Left hindlimb (tissue), 1 donor: ENCODE data around the gene MRPL23.

ENCODE experiments used
- DNase-seq: peaks from one replicate; pipeline ENCODE4 v3.0.0-alpha.2; 2018

Gene MRPL23

GRCh38 chr11:1959786-1960185, 12.7 kb downstream of the MRPL23 start:
- DNase-seq = no peak

DNA sequence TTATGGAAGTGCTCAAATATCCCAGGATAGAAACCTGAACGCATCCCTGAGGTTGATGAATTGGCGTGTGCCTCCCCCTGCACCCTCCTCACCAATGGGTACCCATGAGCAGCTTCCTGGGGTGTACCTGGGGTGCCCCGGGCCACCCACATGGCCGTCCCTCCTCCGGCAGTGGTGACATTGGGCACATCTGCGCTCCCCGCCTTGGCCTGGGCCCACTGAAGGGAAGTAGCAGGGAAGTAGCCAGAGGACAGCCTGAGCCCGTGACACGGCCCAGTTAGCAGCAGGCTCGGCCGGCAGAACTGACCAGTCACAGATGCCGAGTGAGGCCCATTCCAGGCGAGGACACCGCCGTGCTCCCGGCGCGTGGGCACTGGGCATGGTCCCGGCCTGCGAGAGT, 16.7 kb downstream of the MRPL23 start:
- no peak for DNase-seq

- DNase-seq = no peak
Measured at GRCh38 chr11:1964348-1964747, 17.2 kb downstream of the MRPL23 start.

GRCh38 chr11:1964955-1965354, 17.8 kb downstream of the MRPL23 start:
- no peak for DNase-seq

DNA sequence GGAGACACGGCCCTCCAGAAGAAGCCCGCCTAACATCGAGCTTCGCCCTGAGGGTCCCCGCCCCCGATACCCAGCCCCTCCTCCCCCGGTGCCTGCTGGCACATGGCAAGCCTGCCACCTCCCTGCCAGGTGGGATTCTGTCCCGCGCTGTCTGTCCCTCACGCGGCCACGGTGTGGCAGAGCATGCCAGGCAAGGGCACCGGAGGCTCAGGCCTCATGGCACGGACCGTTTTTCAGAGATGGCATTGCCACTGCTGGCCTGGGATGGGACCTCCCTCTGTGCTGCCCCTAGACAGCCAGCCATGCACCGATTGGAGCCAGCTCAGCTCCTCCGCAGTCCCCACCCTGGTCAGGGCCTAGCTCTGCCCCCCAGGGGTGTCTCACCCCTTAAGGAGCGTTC, 19.4 kb downstream of the MRPL23 start:
- DNase-seq = no peak

DNA sequence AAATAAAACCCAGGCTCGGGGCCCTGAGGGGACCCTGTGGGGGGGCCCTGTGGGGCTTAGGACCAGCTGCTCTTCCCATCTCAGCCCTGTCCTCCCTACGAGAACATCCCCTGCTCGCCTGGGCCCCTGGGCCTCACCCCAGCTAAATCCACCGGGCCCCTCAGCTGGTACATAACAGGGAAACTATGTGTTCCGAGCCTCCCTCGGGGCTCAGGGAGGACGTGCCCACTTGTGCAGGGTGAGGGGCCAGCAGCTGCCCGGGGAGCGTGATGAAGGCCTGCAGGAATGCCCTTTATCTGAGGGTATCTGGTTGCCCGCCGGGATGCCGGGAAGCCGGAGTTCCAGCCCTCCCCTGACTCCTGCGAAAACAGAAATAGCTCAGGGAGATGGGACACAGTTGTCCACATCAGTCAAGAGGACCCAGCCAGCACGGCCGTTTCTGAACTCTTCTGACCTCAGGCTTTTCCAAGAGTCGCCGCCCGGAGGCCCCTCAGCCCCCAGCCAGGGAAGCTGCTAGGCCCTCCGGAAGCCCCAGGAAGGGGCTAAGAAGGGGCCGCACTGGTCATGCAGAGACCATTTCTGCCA, 20.6 kb downstream of the MRPL23 start:
- peak; percentile 25 for DNase-seq

DNA sequence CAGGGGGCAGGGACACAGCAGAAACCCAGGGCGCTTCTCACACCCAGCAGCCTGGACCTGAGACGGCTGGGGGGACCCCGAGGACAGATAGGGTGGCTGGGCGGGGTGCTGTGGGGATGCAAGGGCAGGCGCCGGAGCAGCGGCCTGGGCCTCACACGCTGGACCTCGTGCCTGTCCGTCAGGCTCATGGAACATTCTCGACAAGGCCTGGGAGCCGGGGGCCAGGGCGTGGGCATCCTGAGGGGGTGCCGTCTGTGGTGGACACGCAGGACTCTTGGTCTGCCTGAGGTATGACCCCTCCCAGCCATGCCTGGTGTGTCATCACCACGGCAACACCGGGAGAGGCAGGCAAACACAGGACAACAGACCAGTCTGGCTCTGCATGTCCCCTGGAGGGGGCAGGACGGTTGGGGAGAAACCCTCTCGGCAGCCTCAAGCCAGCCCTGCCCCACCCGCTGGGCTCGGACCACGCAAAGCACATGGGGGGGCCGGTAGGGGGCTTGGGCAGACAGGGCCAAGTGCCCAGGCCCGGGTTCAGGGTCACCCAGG, 21.4 kb downstream of the MRPL23 start:
- DNase-seq = no peak

DNA sequence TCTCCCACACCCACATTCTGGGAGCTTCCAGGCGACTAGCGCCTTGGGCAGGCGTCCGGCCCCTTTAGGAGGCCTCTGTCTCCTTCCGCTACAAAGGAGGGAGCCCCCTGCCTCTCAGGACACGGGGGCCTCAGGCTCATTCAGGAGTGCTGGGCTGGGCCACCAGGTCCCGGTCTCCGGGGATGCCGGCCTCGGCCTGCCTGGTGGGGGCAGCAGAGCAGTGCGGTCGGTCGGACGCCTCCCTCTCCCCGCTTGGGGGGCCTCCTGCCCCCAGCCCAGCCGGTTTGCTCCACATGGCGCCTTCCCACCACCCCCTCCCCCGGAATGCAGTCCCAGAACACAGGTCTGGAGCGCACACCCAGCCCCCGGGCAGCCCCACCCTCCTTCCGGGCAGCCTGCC, 21.9 kb downstream of the MRPL23 start:
- no peak for DNase-seq

GRCh38 chr11:1969776-1970175, 22.6 kb downstream of the MRPL23 start:
- DNase-seq = no peak

DNA sequence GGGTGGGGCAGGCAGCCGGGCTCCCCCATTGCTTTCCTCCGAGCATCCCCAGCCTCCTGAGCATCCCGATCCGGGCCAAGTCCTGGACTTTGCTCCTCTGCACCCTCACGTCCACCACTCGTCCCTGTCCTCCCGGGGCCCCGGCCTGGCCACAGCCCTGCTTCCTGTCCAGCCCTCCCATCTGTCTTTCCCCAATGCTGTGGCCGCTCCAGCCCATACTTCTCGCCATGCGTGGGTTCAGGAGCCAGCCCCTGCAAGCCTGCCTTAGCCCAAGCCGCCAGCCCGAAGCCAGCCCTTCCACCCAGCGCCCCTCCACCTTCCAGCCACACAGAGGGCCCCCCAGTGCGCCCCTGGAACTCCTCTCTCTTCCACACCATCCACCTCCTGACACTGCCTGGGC, 23.8 kb downstream of the MRPL23 start:
- peak; percentile 33 for DNase-seq

DNA sequence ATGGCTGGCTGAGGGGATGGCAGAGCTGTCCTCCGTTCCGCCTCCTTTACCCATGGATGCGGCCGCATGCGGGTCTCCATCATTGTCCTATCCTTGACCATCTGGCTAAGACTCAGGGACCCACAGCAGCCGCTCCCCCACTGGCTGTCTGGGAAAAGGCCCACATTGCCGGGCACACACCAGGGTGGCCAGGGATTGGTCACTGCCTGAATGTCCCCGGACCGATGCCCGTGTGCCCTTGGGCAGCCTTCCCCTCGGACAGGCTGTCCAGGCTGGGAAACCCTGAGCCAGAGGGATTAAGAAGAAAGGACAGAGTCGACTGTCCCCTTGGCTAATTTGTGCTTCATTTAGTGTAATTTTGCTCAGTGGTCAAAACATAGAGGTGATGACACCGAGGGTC, 28.1 kb downstream of the MRPL23 start:
- DNase-seq = no peak

GRCh38 chr11:1978720-1979473, 31.8 kb downstream of the MRPL23 start:
- no peak for DNase-seq

DNA sequence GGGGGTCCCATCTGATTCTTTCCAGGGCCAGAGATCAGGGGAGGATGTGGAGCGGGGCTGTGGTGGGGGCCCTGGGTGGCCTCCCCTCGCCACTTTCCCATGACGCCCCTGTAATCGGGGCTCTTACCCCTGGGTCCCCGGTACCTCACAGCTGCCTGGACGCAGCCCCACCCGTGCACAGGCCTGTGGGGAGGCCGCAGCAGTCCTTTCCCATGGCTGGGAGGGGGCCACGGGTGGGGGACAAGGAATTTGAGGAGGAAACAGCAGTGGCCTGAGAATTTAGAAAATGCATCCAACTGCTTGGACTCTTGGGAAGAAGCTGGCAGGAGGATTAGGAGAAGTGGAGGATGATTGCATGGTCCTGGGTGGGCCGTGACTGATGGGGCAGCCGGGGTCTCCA, 32.5 kb downstream of the MRPL23 start:
- DNase-seq = no peak

GRCh38 chr11:1982873-1983600, 35.9 kb downstream of the MRPL23 start:
- DNase-seq = no peak

- DNase-seq = peak; percentile 22
Measured at GRCh38 chr11:1983601-1983961, 36.4 kb downstream of the MRPL23 start.

GRCh38 chr11:1987024-1987423, 39.9 kb downstream of the MRPL23 start:
- no peak for DNase-seq

DNA sequence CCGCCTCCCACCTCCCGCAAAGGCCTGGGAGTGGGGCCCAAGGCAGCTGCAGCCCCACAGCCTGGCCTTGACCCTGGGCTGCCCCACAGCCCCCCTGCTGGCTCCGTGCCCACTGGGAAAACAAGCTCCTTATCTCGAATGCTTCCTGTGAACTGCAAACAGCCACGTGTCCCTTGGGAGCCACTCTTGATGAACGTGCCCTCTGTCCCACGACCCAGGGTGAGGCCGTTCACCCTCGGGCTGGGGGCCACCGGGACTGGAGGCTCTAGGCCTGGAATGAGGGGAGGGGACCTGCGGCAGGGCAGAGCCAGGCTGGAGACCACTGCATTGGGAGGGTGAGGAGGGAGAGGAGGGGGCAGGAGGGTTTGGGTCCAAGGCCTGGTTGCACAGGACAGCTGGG, 41.0 kb downstream of the MRPL23 start:
- no peak for DNase-seq

DNA sequence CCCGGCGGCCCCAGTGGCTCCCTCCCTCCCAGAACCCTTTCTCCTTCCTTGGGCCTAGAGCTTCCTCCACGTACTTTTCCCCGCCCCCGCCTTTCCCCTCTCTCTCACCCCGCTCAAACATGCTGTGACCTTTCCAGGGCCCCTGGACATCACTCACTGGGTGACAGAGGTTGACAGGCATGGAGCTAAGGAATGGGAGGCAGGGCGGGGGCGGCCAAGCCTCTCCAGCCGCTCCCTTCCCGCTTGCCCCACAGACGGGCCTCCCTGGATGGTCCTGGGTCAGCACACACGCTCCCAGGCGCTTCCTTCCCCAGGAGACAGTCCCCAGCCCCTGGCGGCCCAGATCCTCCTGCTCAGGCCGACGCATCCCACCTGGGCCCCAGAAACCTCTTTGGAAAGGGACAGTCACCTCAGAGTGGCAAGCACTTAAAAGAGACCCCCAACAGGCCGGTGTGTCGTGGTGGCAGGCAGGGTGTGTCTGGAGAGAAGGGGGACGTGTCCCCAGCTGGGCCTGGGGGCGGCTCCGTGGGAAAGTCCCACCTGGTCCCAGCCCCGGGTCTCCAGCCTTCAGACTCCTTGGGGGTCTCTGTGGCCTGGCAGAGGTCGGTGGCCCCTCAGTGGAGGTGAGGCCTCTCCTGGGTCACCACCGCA, 41.7 kb downstream of the MRPL23 start:
- DNase-seq = peak; percentile 29

- DNase-seq = no peak
Measured at GRCh38 chr11:1989953-1990352, 42.8 kb downstream of the MRPL23 start.

GRCh38 chr11:1990872-1991578, 43.9 kb downstream of the MRPL23 start:
- DNase-seq = no peak

DNA sequence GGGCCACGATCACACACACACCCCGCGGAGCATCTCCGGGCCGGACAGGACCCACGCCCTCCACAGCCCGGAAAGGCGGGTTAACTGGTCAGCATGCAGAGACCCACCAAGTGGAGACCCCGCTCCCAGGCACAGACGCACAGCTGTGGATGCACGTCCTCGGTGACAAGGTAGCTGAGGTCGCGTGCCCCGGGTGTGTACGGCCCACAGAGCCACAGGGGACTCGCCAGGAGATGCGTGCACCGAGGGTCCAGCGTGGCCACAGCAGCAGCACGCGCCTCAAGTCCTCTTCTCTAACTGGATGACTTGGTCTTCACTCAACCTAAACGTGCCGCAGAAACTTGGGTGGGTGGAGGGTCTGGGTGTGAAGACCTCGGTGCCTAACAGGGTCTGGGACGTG, 45.0 kb downstream of the MRPL23 start:
- DNase-seq = no peak

DNA sequence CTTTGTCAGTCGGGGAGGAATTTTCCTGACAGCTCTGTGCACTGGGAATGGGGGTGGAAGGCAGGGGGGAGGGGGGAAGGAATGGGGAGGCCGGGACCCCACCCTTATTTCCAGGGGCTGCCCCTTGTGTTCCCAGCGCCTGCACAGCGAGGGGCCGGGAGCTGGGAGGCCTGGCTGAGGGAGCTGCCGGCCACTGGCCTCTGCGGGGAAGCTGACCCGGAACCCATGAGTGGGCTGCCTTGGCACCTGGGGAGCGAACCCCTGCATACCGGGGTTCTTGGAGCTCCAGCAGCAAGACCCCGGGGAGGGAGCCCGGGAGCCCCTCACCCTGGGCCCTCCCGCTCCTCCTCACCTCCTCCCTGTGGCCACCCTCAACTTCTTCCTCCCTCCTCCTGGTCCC, 47.0 kb downstream of the MRPL23 start:
- DNase-seq = no peak

DNA sequence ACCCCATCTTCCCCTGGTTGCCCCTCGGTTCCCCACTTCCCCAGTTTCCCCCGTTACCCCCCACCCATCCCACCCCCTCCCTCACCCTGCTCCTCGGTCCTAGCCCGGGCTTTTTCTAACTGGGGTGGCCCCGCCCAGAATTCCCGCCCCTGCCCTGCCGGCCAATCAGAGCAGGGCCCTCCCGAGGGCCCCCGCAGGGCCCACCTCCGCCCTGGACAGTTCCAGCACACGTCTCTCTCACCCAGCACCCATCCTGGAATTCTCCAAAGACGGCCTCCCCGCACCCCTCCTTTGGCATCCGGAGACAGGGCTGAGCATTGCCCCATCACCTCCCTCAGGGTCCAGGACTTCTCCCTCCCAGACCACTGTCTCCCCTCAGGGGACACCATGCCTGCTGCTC, 50.6 kb downstream of the MRPL23 start, which contains the start of gene H19:
TSS of gene H19 (minus strand) at position 88 of the 400 bp plus-strand sequence.
- no peak for DNase-seq
